Measurements from ENCODE around the gene ISG20. TPM values are rescaled to one million over a fixed set of nuclear protein-coding genes. Genes with fewer than 3 reads are reported as not detected.

Gene ISG20
- total RNA-seq, 1 experiment from 2014 or later: 6.4 TPM

DNA sequence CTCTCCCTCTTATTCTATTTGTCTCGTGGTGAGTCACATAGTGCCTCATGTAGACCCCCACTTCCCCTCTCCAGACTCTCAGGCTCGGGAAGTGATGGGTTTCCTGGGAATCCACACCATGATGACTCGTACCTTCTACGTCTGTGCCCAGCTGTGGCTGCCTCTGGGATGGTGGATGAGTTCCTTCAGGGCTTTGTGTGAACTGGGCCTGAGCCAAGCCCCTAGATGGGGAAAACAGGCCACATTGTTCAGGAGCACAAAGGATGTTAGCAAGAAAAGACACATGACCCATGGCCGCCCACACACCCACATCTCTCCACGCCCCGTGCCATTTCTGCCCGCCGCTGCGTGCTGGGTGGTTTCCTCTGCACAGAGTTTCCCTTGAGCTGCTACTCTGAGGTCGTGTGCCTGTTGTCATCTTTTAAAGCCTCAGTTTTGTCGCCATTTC lies 10.5 kb downstream of the ISG20 start:
- Mint-ChIP-seq H3K4me1 (ENCODE audit: low read depth, unreplicated experiment) (no peaks in the 10 kb centered on the region), H3K4me3 (ENCODE audit: unreplicated experiment) (no peak overlapping the region), H3K27me3 (ENCODE audit: insufficient read depth, unreplicated experiment) (no peaks in the 10 kb centered on the region), H3K36me3 (ENCODE audit: insufficient read depth, unreplicated experiment) (peaks cover 5% of the 10 kb centered on the region), H3K9me3 (ENCODE audit: unreplicated experiment) (no peaks in the 10 kb centered on the region), H3K27ac (ENCODE audit: unreplicated experiment) (no peak overlapping the region)
- intact Hi-C loops (cut with micrococcal nuclease; ENCODE audit: unreplicated experiment): no loop called here
- Histone ChIP-seq H3K4me1 (no peaks in the 10 kb centered on the region), H3K36me3 (ENCODE audit: control insufficient read depth, insufficient read depth, low read length) (no peaks in the 10 kb centered on the region), H3K9me3 (no peaks in the 10 kb centered on the region), H3K4me3 (ENCODE audit: low read depth, low read length) (no peak overlapping the region), H3K27me3 (replicated peaks; ENCODE audit: control insufficient read depth, insufficient read depth, low read length) (no peaks in the 10 kb centered on the region)
- CTCF ChIA-PET: no interaction called here
- no peak for DNase-seq
- BruUV-seq (replicated peaks): no TSS peak
- TF ChIP-seq, protein P1, sequence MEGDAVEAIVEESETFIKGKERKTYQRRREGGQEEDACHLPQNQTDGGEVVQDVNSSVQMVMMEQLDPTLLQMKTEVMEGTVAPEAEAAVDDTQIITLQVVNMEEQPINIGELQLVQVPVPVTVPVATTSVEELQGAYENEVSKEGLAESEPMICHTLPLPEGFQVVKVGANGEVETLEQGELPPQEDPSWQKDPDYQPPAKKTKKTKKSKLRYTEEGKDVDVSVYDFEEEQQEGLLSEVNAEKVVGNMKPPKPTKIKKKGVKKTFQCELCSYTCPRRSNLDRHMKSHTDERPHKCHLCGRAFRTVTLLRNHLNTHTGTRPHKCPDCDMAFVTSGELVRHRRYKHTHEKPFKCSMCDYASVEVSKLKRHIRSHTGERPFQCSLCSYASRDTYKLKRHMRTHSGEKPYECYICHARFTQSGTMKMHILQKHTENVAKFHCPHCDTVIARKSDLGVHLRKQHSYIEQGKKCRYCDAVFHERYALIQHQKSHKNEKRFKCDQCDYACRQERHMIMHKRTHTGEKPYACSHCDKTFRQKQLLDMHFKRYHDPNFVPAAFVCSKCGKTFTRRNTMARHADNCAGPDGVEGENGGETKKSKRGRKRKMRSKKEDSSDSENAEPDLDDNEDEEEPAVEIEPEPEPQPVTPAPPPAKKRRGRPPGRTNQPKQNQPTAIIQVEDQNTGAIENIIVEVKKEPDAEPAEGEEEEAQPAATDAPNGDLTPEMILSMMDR (IDR thresholded peaks at IDR 0.05; ENCODE audit: insufficient read depth in 1 of 2, low read depth in 1 of 2, low read length in 1 of 2, severe bottlenecking in 1 of 2, unreplicated experiment in 1 of 2): no peak
- POLR2A ChIA-PET: no interaction called here

DNA sequence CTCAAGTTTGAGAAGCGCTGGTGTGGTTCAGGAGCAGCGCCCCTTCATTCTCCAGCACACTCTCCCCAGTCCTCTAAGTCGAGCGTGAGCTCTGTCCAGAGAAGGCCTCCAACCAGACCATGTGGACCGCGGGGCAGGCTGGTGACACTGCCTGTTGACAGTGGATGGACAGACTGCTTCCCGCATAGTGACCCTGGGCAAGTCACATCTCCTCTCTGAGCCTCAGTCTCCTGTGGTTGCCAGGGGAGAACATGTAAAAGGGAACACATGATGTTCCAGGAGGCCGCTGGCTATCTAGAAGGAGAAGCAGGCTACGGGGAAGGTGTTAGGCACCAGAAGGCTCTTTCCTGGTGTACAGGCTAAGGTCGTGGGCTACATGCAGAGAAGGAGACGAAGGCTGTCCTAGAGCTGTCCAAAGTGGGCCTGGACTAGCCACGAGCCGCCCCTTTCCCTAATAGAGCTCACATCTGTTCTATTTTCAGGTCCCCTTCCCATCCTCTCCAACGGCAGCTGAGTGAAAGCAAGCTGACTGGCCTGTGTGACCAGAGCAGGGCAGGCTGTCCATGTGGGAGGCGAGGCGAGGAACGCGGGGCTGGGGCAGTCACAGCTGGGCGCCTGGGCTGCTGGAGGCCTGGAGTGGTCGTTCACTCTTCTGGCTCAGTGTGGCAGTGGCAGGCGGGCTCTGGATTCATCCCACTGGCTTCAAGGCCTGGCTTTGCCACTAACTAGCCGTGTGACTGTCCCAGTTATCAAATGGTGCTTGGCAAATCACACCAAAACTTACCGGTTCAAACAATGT lies 11.1 kb downstream of the ISG20 start:
- no TSS peak for BruUV-seq (replicated peaks)

DNA sequence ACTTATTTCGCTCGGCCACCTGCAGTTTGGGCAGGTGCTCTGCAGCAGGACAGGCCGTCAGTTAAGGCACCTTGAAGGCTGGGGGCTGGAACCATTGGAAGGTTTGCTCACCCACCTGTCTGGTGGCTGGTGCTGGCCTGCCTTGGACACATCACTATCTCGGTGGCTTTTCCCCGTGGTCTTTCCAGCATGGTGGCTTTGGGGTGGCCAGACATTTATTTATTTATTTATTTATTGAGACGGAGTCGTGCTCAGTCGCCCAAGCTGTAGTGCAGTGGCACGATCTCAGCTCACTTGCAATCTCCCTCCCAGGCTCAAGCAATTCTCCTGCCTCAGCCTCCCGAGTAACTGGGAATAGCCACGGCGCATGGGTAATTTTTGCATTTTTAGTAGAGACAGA lies 11.7 kb downstream of the ISG20 start:
- H3K27ac Mint-ChIP-seq (ENCODE audit: unreplicated experiment): no peak overlapping the region
- no peaks in the 10 kb centered on the region for H3K4me1 Mint-ChIP-seq (ENCODE audit: low read depth, unreplicated experiment)
- H3K4me3 Mint-ChIP-seq (ENCODE audit: unreplicated experiment): no peak overlapping the region
- ChIA-PET POLR2A (no interaction called here), CTCF (no interaction called here)
- Histone ChIP-seq H3K9me3 (no peaks in the 10 kb centered on the region), H3K4me3 (ENCODE audit: low read depth, low read length) (no peak overlapping the region), H3K36me3 (ENCODE audit: control insufficient read depth, insufficient read depth, low read length) (no peaks in the 10 kb centered on the region), H3K27me3 (replicated peaks; ENCODE audit: control insufficient read depth, insufficient read depth, low read length) (no peaks in the 10 kb centered on the region), H3K4me1 (no peaks in the 10 kb centered on the region)
- DNase-seq: no peak
- no TSS peak for BruUV-seq (replicated peaks)
- no peaks in the 10 kb centered on the region for H3K9me3 Mint-ChIP-seq (ENCODE audit: unreplicated experiment)
- peaks cover 3% of the 10 kb centered on the region for H3K36me3 Mint-ChIP-seq (ENCODE audit: insufficient read depth, unreplicated experiment)
- H3K27me3 Mint-ChIP-seq (ENCODE audit: insufficient read depth, unreplicated experiment): no peaks in the 10 kb centered on the region
- TF ChIP-seq, protein P1 (IDR thresholded peaks at IDR 0.05; ENCODE audit: insufficient read depth in 1 of 2, low read depth in 1 of 2, low read length in 1 of 2, severe bottlenecking in 1 of 2, unreplicated experiment in 1 of 2): no peak
- intact Hi-C loops (cut with micrococcal nuclease; ENCODE audit: unreplicated experiment): loop anchor here (10.0 kb wide), 1 partner anchor 56 kb away; no protein-coding TSS in a partner anchor

More for the DNA sequence above, 11.1 kb downstream of the ISG20 start:
- intact Hi-C loops (cut with micrococcal nuclease; ENCODE audit: unreplicated experiment): loop anchor here (10.0 kb wide), 1 partner anchor 55 kb away; no protein-coding TSS in a partner anchor
- H3K27me3 Mint-ChIP-seq (ENCODE audit: insufficient read depth, unreplicated experiment): no peaks in the 10 kb centered on the region
- H3K9me3 Mint-ChIP-seq (ENCODE audit: unreplicated experiment): no peaks in the 10 kb centered on the region
- no peak overlapping the region for H3K4me3 Mint-ChIP-seq (ENCODE audit: unreplicated experiment)
- no peaks in the 10 kb centered on the region for H3K36me3 ChIP-seq (ENCODE audit: control insufficient read depth, insufficient read depth, low read length)
- no peak overlapping the region for H3K27ac Mint-ChIP-seq (ENCODE audit: unreplicated experiment)
- H3K36me3 Mint-ChIP-seq (ENCODE audit: insufficient read depth, unreplicated experiment): peaks cover 5% of the 10 kb centered on the region
- TF ChIP-seq, protein P1 (IDR thresholded peaks at IDR 0.05; ENCODE audit: insufficient read depth in 1 of 2, low read depth in 1 of 2, low read length in 1 of 2, severe bottlenecking in 1 of 2, unreplicated experiment in 1 of 2): no peak
- ChIA-PET CTCF (no interaction called here), POLR2A (no interaction called here)
- no peaks in the 10 kb centered on the region for H3K9me3 ChIP-seq
- no peaks in the 10 kb centered on the region for H3K4me1 ChIP-seq
- H3K4me3 ChIP-seq (ENCODE audit: low read depth, low read length): no peak overlapping the region
- H3K27me3 ChIP-seq (replicated peaks; ENCODE audit: control insufficient read depth, insufficient read depth, low read length): no peaks in the 10 kb centered on the region
- DNase-seq: no peak
- no peaks in the 10 kb centered on the region for H3K4me1 Mint-ChIP-seq (ENCODE audit: low read depth, unreplicated experiment)
